ENCODE measurements around the gene ATP8B3.

- TF ChIP-seq, protein P1, sequence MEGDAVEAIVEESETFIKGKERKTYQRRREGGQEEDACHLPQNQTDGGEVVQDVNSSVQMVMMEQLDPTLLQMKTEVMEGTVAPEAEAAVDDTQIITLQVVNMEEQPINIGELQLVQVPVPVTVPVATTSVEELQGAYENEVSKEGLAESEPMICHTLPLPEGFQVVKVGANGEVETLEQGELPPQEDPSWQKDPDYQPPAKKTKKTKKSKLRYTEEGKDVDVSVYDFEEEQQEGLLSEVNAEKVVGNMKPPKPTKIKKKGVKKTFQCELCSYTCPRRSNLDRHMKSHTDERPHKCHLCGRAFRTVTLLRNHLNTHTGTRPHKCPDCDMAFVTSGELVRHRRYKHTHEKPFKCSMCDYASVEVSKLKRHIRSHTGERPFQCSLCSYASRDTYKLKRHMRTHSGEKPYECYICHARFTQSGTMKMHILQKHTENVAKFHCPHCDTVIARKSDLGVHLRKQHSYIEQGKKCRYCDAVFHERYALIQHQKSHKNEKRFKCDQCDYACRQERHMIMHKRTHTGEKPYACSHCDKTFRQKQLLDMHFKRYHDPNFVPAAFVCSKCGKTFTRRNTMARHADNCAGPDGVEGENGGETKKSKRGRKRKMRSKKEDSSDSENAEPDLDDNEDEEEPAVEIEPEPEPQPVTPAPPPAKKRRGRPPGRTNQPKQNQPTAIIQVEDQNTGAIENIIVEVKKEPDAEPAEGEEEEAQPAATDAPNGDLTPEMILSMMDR (IDR thresholded peaks at IDR 0.05 in 4 of 5, conservative IDR thresholded peaks at IDR 0.05 in 1 of 5), result no peak
- TF ChIP-seq POLR2A (IDR thresholded peaks at IDR 0.05), result no peak
Measured at GRCh38 chr19:1858412-1859081, 46.5 kb upstream of the ATP8B3 start.
